ENCODE measurements around the gene COMMD9.

GRCh38 chr11:36304351-36304750, 15.1 kb upstream of the COMMD9 start:
- no peak for TF ChIP-seq EZH2phosphoT487 (IDR thresholded peaks at IDR 0.05; ENCODE audit: insufficient read depth, low read depth)
- TF ChIP-seq EZH2 (IDR thresholded peaks at IDR 0.05; ENCODE audit: insufficient read depth, poor library complexity, severe bottlenecking) = no peak

Measured in GM23248 (cell line).